ENCODE measurements around the gene STARD7.

Gene STARD7

GRCh38 chr2:96188821-96189526 lies 19.7 kb downstream of the STARD7 start:
- DNase-seq (ENCODE audit: low read depth): no peak
- no peak overlapping the region for H3K4me3 ChIP-seq (ENCODE audit: control insufficient read depth, low read depth, low read length)
- TF ChIP-seq CTCF (IDR thresholded peaks at IDR 0.05; ENCODE audit: control insufficient read depth, insufficient read depth, low read depth, low read length, missing control alignments): no peak

- no peak for DNase-seq (ENCODE audit: low read depth)
- H3K4me3 ChIP-seq (ENCODE audit: control insufficient read depth, low read depth, low read length): no peak overlapping the region
- no peak for TF ChIP-seq CTCF (IDR thresholded peaks at IDR 0.05; ENCODE audit: control insufficient read depth, insufficient read depth, low read depth, low read length, missing control alignments)
Measured at GRCh38 chr2:96186562-96186961, 22.1 kb downstream of the STARD7 start.

GRCh38 chr2:96185516-96185915 lies 23.1 kb downstream of the STARD7 start:
- DNase-seq (ENCODE audit: low read depth): no peak
- TF ChIP-seq CTCF (IDR thresholded peaks at IDR 0.05; ENCODE audit: control insufficient read depth, insufficient read depth, low read depth, low read length, missing control alignments): no peak

GRCh38 chr2:96184989-96185388 lies 23.6 kb downstream of the STARD7 start:
- H3K4me3 ChIP-seq (ENCODE audit: control insufficient read depth, low read depth, low read length): no peak overlapping the region
- DNase-seq (ENCODE audit: low read depth): no peak
- no peak for TF ChIP-seq CTCF (IDR thresholded peaks at IDR 0.05; ENCODE audit: control insufficient read depth, insufficient read depth, low read depth, low read length, missing control alignments)

More at GRCh38 chr2:96185516-96185915, 23.1 kb downstream of the STARD7 start:
- no peak overlapping the region for H3K4me3 ChIP-seq (ENCODE audit: control insufficient read depth, low read depth, low read length)

GRCh38 chr2:96184188-96184587 lies 24.4 kb downstream of the STARD7 start:
- TF ChIP-seq CTCF (IDR thresholded peaks at IDR 0.05; ENCODE audit: control insufficient read depth, insufficient read depth, low read depth, low read length, missing control alignments): no peak
- no peak for DNase-seq (ENCODE audit: low read depth)
- H3K4me3 ChIP-seq (ENCODE audit: control insufficient read depth, low read depth, low read length): no peak overlapping the region

GRCh38 chr2:96181529-96181928 lies 27.1 kb downstream of the STARD7 start:
- no peak overlapping the region for H3K4me3 ChIP-seq (ENCODE audit: control insufficient read depth, low read depth, low read length)
- no peak for TF ChIP-seq CTCF (IDR thresholded peaks at IDR 0.05; ENCODE audit: control insufficient read depth, insufficient read depth, low read depth, low read length, missing control alignments)
- no peak for DNase-seq (ENCODE audit: low read depth)

All from AG09309 (cell line).